Suppressor macrophage treated with lipopolysaccharide for 4 hours (primary cell): ENCODE measurements around the gene AHRR.
"Not testable (repeated sequence)": the region's sequence is repeated elsewhere in the genome, so short reads cannot be mapped to it uniquely, and the experiment has no call there.

Source experiments
- DNase-seq: peaks from one replicate; pipeline ENCODE4 v3.0.0-alpha.2; 2020

AHRR gene

GRCh38 chr5:306011-306805 is 15.3 kb upstream of the AHRR start:
- DNase-seq = no peak

- DNase-seq = no peak
Measured at GRCh38 chr5:307306-307705, 14.2 kb upstream of the AHRR start.

GRCh38 chr5:307794-308579 is 13.5 kb upstream of the AHRR start:
- DNase-seq = no peak

- no peak for DNase-seq
Measured at GRCh38 chr5:308672-309271, 12.7 kb upstream of the AHRR start.

GRCh38 chr5:309831-310230 is 11.7 kb upstream of the AHRR start:
- DNase-seq = not testable (repeated sequence)

- DNase-seq = no peak
Measured at GRCh38 chr5:310516-310915, 11.0 kb upstream of the AHRR start.

- DNase-seq = no peak
Measured at GRCh38 chr5:310941-311434, 10.5 kb upstream of the AHRR start.

- no peak for DNase-seq
Measured at GRCh38 chr5:311963-312362, 9.6 kb upstream of the AHRR start.

- no peak for DNase-seq
Measured at GRCh38 chr5:312845-313244, 8.7 kb upstream of the AHRR start.

GRCh38 chr5:313265-313664 is 8.2 kb upstream of the AHRR start:
- DNase-seq = no peak

- DNase-seq = no peak
Measured at GRCh38 chr5:313806-314376, 7.6 kb upstream of the AHRR start.

- no peak for DNase-seq
Measured at GRCh38 chr5:314676-315487, 6.6 kb upstream of the AHRR start.

- DNase-seq = no peak
Measured at GRCh38 chr5:315488-316209, 5.9 kb upstream of the AHRR start.

- DNase-seq = no peak
Measured at GRCh38 chr5:316210-317085, 5.1 kb upstream of the AHRR start.

GRCh38 chr5:317086-317811 is 4.3 kb upstream of the AHRR start:
- DNase-seq = peak; percentile 71

GRCh38 chr5:318341-318897 is 3.1 kb upstream of the AHRR start:
- no peak for DNase-seq

- no peak for DNase-seq
Measured at GRCh38 chr5:318931-319601, 2.4 kb upstream of the AHRR start.

GRCh38 chr5:320524-321229 is 837 bp upstream of the AHRR start:
- no peak for DNase-seq
